GM18505 (cell line): ENCODE results near the gene IPPK.

ENCODE experiments used
- ATAC-seq: cut with Tn5 transposase; IDR thresholded peaks from one replicate; pipeline ENCODE4 v1.9.1; 2021; ENCODE audit not compliant: unreplicated experiment
- POLR2A ChIP-seq: IDR thresholded peaks from 4 replicates; pipeline ENCODE4 v1.6.1; 2011; ENCODE audit warnings: borderline replicate concordance; ENCODE audit not compliant: insufficient read depth, insufficient read length; ENCODE audit errors: extremely low read depth

Gene IPPK

GRCh38 chr9:92616655-92617111 is 53.2 kb downstream of the IPPK start:
- TF ChIP-seq POLR2A: no peak
- no peak for ATAC-seq

DNA sequence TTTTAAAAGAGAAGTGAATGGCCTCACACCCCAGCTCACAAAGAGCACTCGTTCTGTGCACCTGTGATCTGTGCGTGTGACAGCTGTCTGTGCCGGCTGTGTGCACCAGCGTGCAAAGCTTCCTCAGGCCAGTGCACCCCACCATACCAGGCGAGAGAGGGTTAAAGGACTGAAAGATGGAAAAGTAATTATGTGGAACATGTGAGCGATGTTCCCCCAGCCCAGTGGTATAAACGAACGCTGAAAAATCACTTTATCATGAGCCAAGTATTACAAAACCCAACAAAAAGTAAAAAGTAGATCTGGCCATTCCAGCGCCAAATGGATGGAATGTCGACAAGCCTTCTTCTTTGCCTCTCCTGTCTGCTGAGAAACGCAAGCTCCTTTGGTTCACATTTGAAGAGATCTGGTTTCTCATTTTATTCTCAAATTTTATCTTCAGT is 53.7 kb downstream of the IPPK start:
- no peak for ATAC-seq
- no peak for TF ChIP-seq POLR2A

DNA sequence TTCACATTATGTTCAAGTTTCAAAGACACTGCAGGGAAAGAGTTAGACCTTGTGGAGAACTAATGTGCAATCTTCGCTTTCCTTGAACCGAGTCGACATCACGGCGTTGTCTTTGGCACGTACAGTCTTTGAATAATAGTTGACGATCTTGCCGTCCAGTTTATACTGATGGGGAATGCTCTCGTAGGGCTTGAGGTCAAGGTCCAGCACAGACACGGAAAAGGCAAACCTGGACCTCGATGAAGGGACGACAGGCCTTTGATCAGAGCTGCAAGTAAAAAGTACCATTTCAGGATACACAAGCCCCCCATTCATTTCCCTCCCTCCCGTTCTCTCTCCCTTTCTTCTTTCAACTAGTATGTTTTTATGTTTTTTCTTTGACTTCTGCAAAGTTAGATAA is 54.1 kb downstream of the IPPK start:
- no peak for TF ChIP-seq POLR2A
- no peak for ATAC-seq

DNA sequence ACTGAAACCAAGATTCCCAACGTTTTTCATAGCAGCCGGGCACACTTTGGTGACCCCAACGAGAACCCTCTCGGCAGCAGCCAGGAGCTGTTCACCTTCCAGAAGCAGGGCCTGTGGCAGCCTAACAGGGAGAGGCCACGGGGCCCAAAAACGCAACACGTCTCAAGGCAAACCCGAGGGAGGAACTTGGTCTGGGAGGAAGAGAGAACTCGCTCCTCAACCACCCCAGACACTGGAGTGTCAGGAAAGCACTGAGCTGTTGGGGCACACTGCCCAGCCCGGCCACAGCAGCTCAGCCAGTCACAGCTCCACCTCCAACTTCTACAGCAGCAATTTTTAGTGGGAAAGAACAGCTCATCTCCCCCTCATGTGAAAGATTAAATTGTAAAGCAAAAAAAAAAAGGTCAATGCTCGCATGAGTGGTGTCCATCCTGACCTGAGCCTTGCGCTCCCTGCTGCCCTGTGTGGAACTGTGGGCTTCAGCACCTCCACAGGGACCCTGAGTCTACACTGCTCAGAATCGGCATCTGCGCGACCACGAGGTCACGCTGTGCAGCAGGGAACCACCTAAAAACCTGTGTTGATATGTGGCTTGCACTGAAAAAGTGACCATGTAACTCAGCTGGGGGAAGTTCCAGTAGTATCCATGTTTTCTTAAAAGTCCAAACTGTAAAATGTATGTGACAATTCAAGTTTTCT is 55.0 kb downstream of the IPPK start:
- no peak for ATAC-seq
- no peak for TF ChIP-seq POLR2A

- no peak for TF ChIP-seq POLR2A
- no peak for ATAC-seq
Measured at GRCh38 chr9:92614123-92614510, 55.8 kb downstream of the IPPK start.

GRCh38 chr9:92613268-92614122 is 56.4 kb downstream of the IPPK start:
- TF ChIP-seq POLR2A: no peak
- ATAC-seq: no peak

DNA sequence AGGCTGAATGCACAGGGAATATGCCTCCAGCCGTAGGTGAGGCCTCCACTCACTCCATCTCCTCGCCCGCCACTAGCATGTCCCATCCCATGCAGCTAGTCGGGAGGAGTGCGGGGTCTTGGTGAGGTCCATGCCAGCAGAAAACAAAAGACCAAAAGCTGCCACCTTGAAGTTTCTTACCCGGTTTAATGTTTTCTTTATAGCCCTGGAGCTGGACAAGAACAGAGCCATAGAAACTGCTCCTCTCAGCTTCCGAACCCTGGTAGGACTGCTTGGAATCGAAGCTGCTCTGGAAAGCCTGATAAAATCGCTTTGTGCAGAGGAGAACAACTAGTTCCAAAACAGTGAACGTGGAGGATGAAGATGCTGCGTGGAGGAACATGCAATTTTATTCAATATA is 57.1 kb downstream of the IPPK start:
- ATAC-seq: no peak
- TF ChIP-seq POLR2A: no peak

DNA sequence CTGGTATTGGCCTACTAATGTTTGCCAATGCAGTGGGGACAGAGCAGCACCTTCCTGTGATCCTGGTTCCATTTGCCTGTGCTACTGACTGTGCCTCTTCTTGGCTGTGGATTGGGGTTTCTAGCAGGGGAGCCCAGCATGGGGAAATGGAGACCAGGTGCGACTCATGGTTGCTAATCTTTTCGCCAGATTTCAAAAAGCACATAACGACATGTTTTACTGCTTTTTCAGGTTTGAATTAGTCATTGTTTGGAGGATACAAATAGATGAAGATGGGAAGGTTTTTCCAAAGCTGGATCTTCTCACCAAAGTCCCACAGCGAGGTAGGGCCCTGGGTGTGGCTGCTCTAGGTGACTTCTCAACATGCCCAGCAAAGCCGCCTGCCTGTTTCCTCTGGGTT is 57.6 kb downstream of the IPPK start:
- TF ChIP-seq POLR2A: no peak
- ATAC-seq: no peak

DNA sequence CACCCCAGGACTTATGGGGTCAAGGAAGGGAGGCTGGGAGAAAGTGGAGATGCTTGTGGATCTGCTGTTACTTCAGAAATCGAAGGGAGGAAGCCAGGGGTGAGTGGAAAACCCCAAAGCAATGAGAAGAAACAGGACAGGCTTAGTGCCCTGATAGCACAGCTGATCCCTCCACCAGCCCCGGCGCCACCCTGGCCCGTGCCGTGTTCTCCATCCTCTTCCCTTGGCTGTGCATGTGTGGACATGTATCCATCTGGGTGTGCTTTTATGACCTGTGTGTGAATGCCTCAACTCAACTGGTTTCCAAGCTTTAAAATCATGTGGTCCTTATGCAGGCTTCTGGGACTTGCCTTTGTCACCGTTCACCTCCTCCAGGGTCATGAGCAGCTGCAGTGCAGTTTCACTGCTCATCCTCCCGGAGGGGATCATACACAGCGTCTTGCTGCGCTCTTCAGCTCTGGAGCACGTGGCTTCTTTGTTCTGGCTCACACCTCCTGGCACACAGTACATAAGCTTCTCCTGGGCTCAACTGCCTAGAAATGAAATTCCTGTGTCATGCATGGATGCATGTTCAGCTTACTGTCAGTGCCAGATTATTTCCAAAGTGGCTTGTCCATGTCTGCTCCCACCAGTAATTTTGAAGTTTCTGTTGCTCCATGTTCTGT is 58.2 kb downstream of the IPPK start:
- ATAC-seq: no peak
- TF ChIP-seq POLR2A: no peak

GRCh38 chr9:92610470-92611420 is 59.2 kb downstream of the IPPK start:
- no peak for ATAC-seq

GRCh38 chr9:92608909-92609445 is 61.0 kb downstream of the IPPK start:
- TF ChIP-seq POLR2A: no peak
- ATAC-seq: no peak

More at GRCh38 chr9:92610470-92611420, 59.2 kb downstream of the IPPK start:
- no peak for TF ChIP-seq POLR2A

- TF ChIP-seq POLR2A: no peak
- no peak for ATAC-seq
Measured at GRCh38 chr9:92608241-92608908, 61.6 kb downstream of the IPPK start.
